Sigmoid colon (tissue), 4 donors: Measurements from ENCODE around the gene KRR1.

Experiments used
- POLR2AphosphoS5 ChIP-seq, 4 donors: sonication (generic); formaldehyde crosslinking; IDR thresholded peaks; one replicate each; pipeline ENCODE4 v1.6.1; 2017; ENCODE audit warnings: antibody characterized with exemption in 4 of 4
- TF ChIP-seq, protein P1 (sequence below), 4 experiments: fragments of 450-650 bp in 3 of 4; fragments of 200-600 bp in 1 of 4; IDR thresholded peaks; one replicate each; pipeline ENCODE4 v1.5.1; 2016 to 2019; ENCODE audit warnings: antibody characterized with exemption in 4 of 4, mild to moderate bottlenecking in 3 of 4, moderate library complexity in 2 of 4

DNA sequence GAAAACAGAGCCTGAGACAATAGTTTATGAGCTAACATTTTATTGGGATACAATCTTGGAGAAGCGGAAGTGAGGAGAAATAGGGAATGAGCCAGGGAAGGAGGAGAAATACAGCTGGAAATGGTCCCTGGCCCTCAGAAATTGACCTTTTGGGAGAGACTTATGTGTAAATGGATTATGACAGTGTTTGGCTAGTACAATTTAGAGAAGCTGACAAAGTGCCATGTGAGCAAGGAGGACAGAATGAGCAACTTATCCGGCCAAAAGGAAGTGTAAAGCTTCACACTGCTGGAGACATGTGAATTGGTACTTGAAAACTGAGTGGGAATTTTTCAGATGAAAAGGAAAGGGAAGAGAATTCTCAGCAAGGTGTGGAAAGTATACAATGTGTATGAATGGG, 28.0 kb downstream of the KRR1 start:
- TF ChIP-seq, protein P1, sequence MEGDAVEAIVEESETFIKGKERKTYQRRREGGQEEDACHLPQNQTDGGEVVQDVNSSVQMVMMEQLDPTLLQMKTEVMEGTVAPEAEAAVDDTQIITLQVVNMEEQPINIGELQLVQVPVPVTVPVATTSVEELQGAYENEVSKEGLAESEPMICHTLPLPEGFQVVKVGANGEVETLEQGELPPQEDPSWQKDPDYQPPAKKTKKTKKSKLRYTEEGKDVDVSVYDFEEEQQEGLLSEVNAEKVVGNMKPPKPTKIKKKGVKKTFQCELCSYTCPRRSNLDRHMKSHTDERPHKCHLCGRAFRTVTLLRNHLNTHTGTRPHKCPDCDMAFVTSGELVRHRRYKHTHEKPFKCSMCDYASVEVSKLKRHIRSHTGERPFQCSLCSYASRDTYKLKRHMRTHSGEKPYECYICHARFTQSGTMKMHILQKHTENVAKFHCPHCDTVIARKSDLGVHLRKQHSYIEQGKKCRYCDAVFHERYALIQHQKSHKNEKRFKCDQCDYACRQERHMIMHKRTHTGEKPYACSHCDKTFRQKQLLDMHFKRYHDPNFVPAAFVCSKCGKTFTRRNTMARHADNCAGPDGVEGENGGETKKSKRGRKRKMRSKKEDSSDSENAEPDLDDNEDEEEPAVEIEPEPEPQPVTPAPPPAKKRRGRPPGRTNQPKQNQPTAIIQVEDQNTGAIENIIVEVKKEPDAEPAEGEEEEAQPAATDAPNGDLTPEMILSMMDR (IDR thresholded peaks at IDR 0.05) = no peak
- TF ChIP-seq POLR2AphosphoS5 (IDR thresholded peaks at IDR 0.05) = peak in 1 of 4 donors; percentile 43
